Muscle of leg (tissue), 11 donors: ENCODE measurements around the gene TBCD. TPM values are rescaled to one million over a fixed set of nuclear protein-coding genes. Genes with fewer than 3 reads are reported as not detected.
"Not testable (repeated sequence)": the region's sequence is repeated elsewhere in the genome, so short reads cannot be mapped to it uniquely, and the experiment has no call there.

Source experiments
- DNase-seq: peaks from one replicate; pipeline ENCODE4 v3.0.0; 2013
- H3K27ac ChIP-seq: one replicate; pipeline ENCODE4 v1.5.1; 2013; ENCODE audit warnings: mild to moderate bottlenecking, low read length, control low read depth
- H3K27me3 ChIP-seq: one replicate; pipeline ENCODE4 v1.6.1; 2013; ENCODE audit warnings: low read length; ENCODE audit not compliant: control insufficient read depth, insufficient read depth
- H3K36me3 ChIP-seq: one replicate; pipeline ENCODE4 v1.6.1; 2013; ENCODE audit warnings: low read length; ENCODE audit not compliant: control insufficient read depth, insufficient read depth
- H3K4me1 ChIP-seq: one replicate; pipeline ENCODE4 v1.6.1; 2013; ENCODE audit warnings: low read length; ENCODE audit not compliant: control insufficient read depth, insufficient read depth
- H3K4me3 ChIP-seq: one replicate; pipeline ENCODE4 v1.5.1; 2013; ENCODE audit warnings: low read length, control low read depth
- H3K9me3 ChIP-seq: replicated peaks from 2 replicates; pipeline ENCODE4 v1.6.1; 2013; ENCODE audit warnings: low read depth, low read length; ENCODE audit not compliant: control insufficient read depth
- WGBS: methylation state at CpG from one replicate; pipeline ENCODE4 v1.1.5; 2013; ENCODE audit warnings: missing lambda C conversion rate; ENCODE audit not compliant: insufficient coverage; 5-methylcytosine and 5-hydroxymethylcytosine counted together
- polyA plus RNA-seq, 8 donors: library from polyadenylated mRNA; unstranded; fragments of 120-200 nt; gene quantifications; one replicate each; pipeline versions ENCODE4 v1.2.1 to v1.2.3, GENCODE V29; 2013; ENCODE audit warnings: inconsistent platforms in 1 of 8, low replicate concordance in 1 of 8; ENCODE audit not compliant: insufficient read length in 8 of 8, insufficient read depth in 1 of 8
- total RNA-seq: library from RNA; stranded (reverse); fragments of 120-200 nt; gene quantifications from one replicate; pipeline ENCODE4 v1.2.4, GENCODE V29; 2013

The TBCD gene
- total and polyA plus RNA-seq, 9 donors, result 47.8 to 77.4 (median 62.3) TPM

GRCh38 chr17:82767041-82767754 lies 15.3 kb downstream of the TBCD start:
- H3K4me1 ChIP-seq, result no peaks in the 10 kb centered on the region
- WGBS, result 72% methylated on average over 20 of the region's 24 CpGs
- H3K27me3 ChIP-seq, result no peaks in the 10 kb centered on the region
- H3K4me3 ChIP-seq, result no peak overlapping the region
- H3K9me3 ChIP-seq, result no peaks in the 10 kb centered on the region
- no peak for DNase-seq
- no peak overlapping the region for H3K27ac ChIP-seq
- H3K36me3 ChIP-seq, result peaks cover 50% of the 10 kb centered on the region

GRCh38 chr17:82769041-82769440 lies 17.2 kb downstream of the TBCD start:
- Histone ChIP-seq H3K4me1 (no peaks in the 10 kb centered on the region), H3K27ac (no peak overlapping the region), H3K36me3 (peaks cover 58% of the 10 kb centered on the region), H3K27me3 (no peaks in the 10 kb centered on the region), H3K9me3 (no peaks in the 10 kb centered on the region), H3K4me3 (no peak overlapping the region)
- no peak for DNase-seq
- WGBS, result 96% methylated on average over 5 of the region's 7 CpGs

- H3K27ac ChIP-seq, result no peak overlapping the region
- no peak for DNase-seq
- no peaks in the 10 kb centered on the region for H3K27me3 ChIP-seq
- no peak overlapping the region for H3K4me3 ChIP-seq
- 88% methylated on average over 3 of the region's 3 CpGs for WGBS
- H3K9me3 ChIP-seq, result no peaks in the 10 kb centered on the region
- H3K4me1 ChIP-seq, result peaks cover 3% of the 10 kb centered on the region
- H3K36me3 ChIP-seq, result peaks cover 55% of the 10 kb centered on the region
Measured at GRCh38 chr17:82772026-82772425, 20.2 kb downstream of the TBCD start.

- not testable (repeated sequence) for H3K4me1 ChIP-seq, DNase-seq, H3K27me3 ChIP-seq, H3K4me3 ChIP-seq, H3K9me3 ChIP-seq, H3K27ac ChIP-seq
- WGBS, result 73% methylated on average over 10 of the region's 19 CpGs
- H3K36me3 ChIP-seq, result peaks cover 35% of the 10 kb centered on the region
Measured at GRCh38 chr17:82774456-82774855, 22.6 kb downstream of the TBCD start.

- no peaks in the 10 kb centered on the region for H3K9me3 ChIP-seq
- H3K27me3 ChIP-seq, result no peaks in the 10 kb centered on the region
- peaks cover 15% of the 10 kb centered on the region for H3K4me1 ChIP-seq
- H3K36me3 ChIP-seq, result peaks cover 28% of the 10 kb centered on the region
- no peak overlapping the region for H3K4me3 ChIP-seq
- no peak for DNase-seq
- no peak overlapping the region for H3K27ac ChIP-seq
- WGBS, result 37% methylated on average over 29 of the region's 34 CpGs
Measured at GRCh38 chr17:82775001-82775823, 23.3 kb downstream of the TBCD start.

- WGBS, result 84% methylated on average over 13 of the region's 13 CpGs
- Histone ChIP-seq H3K27ac (no peak overlapping the region), H3K4me1 (peaks cover 26% of the 10 kb centered on the region), H3K27me3 (no peaks in the 10 kb centered on the region), H3K36me3 (peaks cover 21% of the 10 kb centered on the region), H3K4me3 (no peak overlapping the region), H3K9me3 (no peaks in the 10 kb centered on the region)
- DNase-seq, result no peak
Measured at GRCh38 chr17:82776454-82776853, 24.6 kb downstream of the TBCD start.

GRCh38 chr17:82777778-82778375 lies 26.0 kb downstream of the TBCD start:
- peaks cover 25% of the 10 kb centered on the region for H3K36me3 ChIP-seq
- not testable (repeated sequence) for H3K4me3 ChIP-seq, H3K27me3 ChIP-seq, H3K27ac ChIP-seq, DNase-seq, H3K9me3 ChIP-seq
- H3K4me1 ChIP-seq, result peaks cover 34% of the 10 kb centered on the region
- 71% methylated on average over 5 of the region's 21 CpGs for WGBS

GRCh38 chr17:82779541-82779940 lies 27.7 kb downstream of the TBCD start:
- peak overlapping the region; percentile 13 for H3K27ac ChIP-seq
- 89% methylated on average over 17 of the region's 23 CpGs for WGBS
- peak; percentile 42 for DNase-seq

GRCh38 chr17:82780195-82780594 lies 28.3 kb downstream of the TBCD start:
- 50% methylated on average over 12 of the region's 12 CpGs for WGBS
- peaks cover 31% of the 10 kb centered on the region for H3K4me1 ChIP-seq
- H3K4me3 ChIP-seq, result no peak overlapping the region
- H3K27me3 ChIP-seq, result no peaks in the 10 kb centered on the region
- no peaks in the 10 kb centered on the region for H3K9me3 ChIP-seq
- peak; percentile 43 for DNase-seq
- H3K36me3 ChIP-seq, result peaks cover 35% of the 10 kb centered on the region
- H3K27ac ChIP-seq, result peak overlapping the region; percentile 13

More at GRCh38 chr17:82779541-82779940, 27.7 kb downstream of the TBCD start:
- no peak overlapping the region for H3K4me3 ChIP-seq
- no peaks in the 10 kb centered on the region for H3K9me3 ChIP-seq
- H3K27me3 ChIP-seq, result no peaks in the 10 kb centered on the region
- peaks cover 33% of the 10 kb centered on the region for H3K36me3 ChIP-seq
- peaks cover 34% of the 10 kb centered on the region for H3K4me1 ChIP-seq
